ENCODE measurements around the gene UBE2J2. TPM values are rescaled to one million over a fixed set of nuclear protein-coding genes. Genes with fewer than 3 reads are reported as not detected.

Gene UBE2J2
- total RNA-seq, 1 experiment from 2014 or later = 83.4 TPM

DNA sequence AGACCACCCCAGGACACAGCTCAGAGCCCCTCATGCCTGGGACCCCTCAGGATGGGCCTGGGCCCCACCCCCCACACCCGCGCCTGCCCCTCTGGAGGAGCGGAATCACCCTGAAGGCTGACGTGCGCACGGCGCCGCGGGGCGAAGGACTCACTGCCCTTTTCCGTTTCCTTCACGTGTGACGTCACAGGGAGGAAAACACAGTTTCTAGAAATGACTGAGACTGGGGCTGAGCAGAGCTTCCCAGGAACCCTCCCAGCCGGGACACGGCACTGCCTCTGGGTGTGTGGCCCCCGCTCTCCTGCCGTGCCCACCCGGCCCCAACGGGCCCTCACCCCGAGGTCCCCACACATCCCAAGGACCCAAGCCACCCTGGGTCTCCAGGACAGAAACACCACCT, 54.3 kb downstream of the UBE2J2 start:
- WGBS (ENCODE audit: extremely low coverage, insufficient read length, low lambda C conversion rate) = no CpG with 5 or more reads among the region's 20 CpGs
- Histone ChIP-seq H3K27me3 (ENCODE audit: insufficient read depth, low read length) (no peaks in the 10 kb centered on the region), H2AK5ac (ENCODE audit: insufficient read length, low read length) (no peak overlapping the region), H3K23me2 (ENCODE audit: insufficient read length, low read depth, low read length, poor library complexity, severe bottlenecking) (no peaks in the 10 kb centered on the region), H3K27ac (ENCODE audit: insufficient read length, low read depth, low read length) (no peak overlapping the region), H3T11ph (ENCODE audit: low read length) (no peak overlapping the region), H3K9ac (ENCODE audit: extremely low read depth, insufficient read length, low read length) (no peak overlapping the region), H2BK5ac (ENCODE audit: insufficient read length, low read length) (no peak overlapping the region), H3K79me1 (ENCODE audit: insufficient read depth, low read depth, low read length, poor library complexity, severe bottlenecking) (no peaks in the 10 kb centered on the region), H3K18ac (ENCODE audit: insufficient read length, low read depth, low read length) (no peak overlapping the region), H3K14ac (ENCODE audit: insufficient read depth, low read length) (no peak overlapping the region), H3K79me2 (ENCODE audit: insufficient read depth, low read length) (no peaks in the 10 kb centered on the region), H4K91ac (ENCODE audit: insufficient read length, low read depth, low read length) (no peak overlapping the region), H3K4me1 (ENCODE audit: insufficient read depth, low read length) (no peaks in the 10 kb centered on the region), H3K9me3 (ENCODE audit: control insufficient read depth, low read depth, low read length) (no peaks in the 10 kb centered on the region), H3K56ac (ENCODE audit: insufficient read length, low read depth, low read length) (no peak overlapping the region), H4K5ac (ENCODE audit: insufficient read length, low read depth, low read length) (no peak overlapping the region), H2BK12ac (ENCODE audit: insufficient read length, low read depth, low read length) (no peak overlapping the region), H2BK15ac (ENCODE audit: low read depth, low read length) (no peak overlapping the region), H4K20me1 (ENCODE audit: control insufficient read depth, insufficient read depth, insufficient read length) (no peaks in the 10 kb centered on the region), H2AFZ (ENCODE audit: low read length) (no peak overlapping the region), H2BK20ac (ENCODE audit: low read depth, low read length, poor library complexity, severe bottlenecking) (no peak overlapping the region), H2BK120ac (ENCODE audit: low read depth, low read length, poor library complexity, severe bottlenecking) (no peak overlapping the region), H3K23ac (ENCODE audit: insufficient read length, low read depth, low read length) (no peak overlapping the region), H4K8ac (replicated peaks; ENCODE audit: insufficient read length, low read depth, low read length) (no peak overlapping the region), H3K4me2 (ENCODE audit: insufficient read depth, insufficient read length, low read length) (no peak overlapping the region), H3K4ac (ENCODE audit: low read depth, low read length) (no peak overlapping the region)
- Mint-ChIP-seq H3K27me3 (ENCODE audit: low read depth) (no peaks in the 10 kb centered on the region; the same call in 1 of the 2 replicates), H3K36me3 (ENCODE audit: insufficient read depth in 1 of 3, low read depth in 3 of 3) (peaks cover 23 to 52% (median 37%) of the 10 kb centered on the region in 3 experiments), H3K4me3 (no peak overlapping the region), H3K4me1 (peaks cover 0 to 4% of the 10 kb centered on the region in 2 experiments; a peak in 1 of 4 replicates), H3K9me3 (no peaks in the 10 kb centered on the region; a peak in 1 of 5 replicates), H3K27ac (no peak overlapping the region)
- TF ChIP-seq CTCF (conservative IDR thresholded peaks at IDR 0.05) = no peak
- no peak for DNase-seq

Measured in H9 (cell line).